ENCODE measurements around the gene MTCH1.

GRCh38 chr6:36940027-36940426, 46.0 kb downstream of the MTCH1 start:
- TF ChIP-seq CTCF (IDR thresholded peaks at IDR 0.05 in 4 of 5, conservative IDR thresholded peaks at IDR 0.05 in 1 of 5) (no peak), POLR2A (IDR thresholded peaks at IDR 0.05) (no peak)

All from gastrocnemius medialis (tissue), 4 donors.